Mesenchymal stem cell (in vitro differentiated cells and primary cell): ENCODE data around the gene TSPEAR.

Source experiments
- DNase-seq: peaks from one replicate; pipeline ENCODE4 v3.0.0-alpha.2; 2013
- H2AFZ ChIP-seq: one replicate; pipeline ENCODE4 v1.6.1; 2013; ENCODE audit warnings: low read depth, mild to moderate bottlenecking, control low read depth, inconsistent platforms, low read length, moderate library complexity
- H2AK5ac ChIP-seq: 2 replicates; pipeline ENCODE4 v1.6.1; 2013; ENCODE audit warnings: low read length, moderate library complexity, mild to moderate bottlenecking, inconsistent platforms; ENCODE audit not compliant: severe bottlenecking
- H2BK120ac ChIP-seq: one replicate; pipeline ENCODE4 v1.6.1; 2013; ENCODE audit warnings: low read depth, mild to moderate bottlenecking, inconsistent platforms, low read length, moderate library complexity
- H2BK12ac ChIP-seq, 2 experiments: one replicate each; pipeline ENCODE4 v1.6.1; 2013; ENCODE audit warnings: inconsistent platforms in 2 of 2, low read length in 2 of 2, mild to moderate bottlenecking in 2 of 2, moderate library complexity in 2 of 2, control low read depth in 1 of 2
- H2BK15ac ChIP-seq: one replicate; pipeline ENCODE4 v1.6.1; 2013; ENCODE audit warnings: mild to moderate bottlenecking, low read depth, inconsistent platforms; ENCODE audit not compliant: poor library complexity, severe bottlenecking
- H2BK5ac ChIP-seq: 2 replicates; pipeline ENCODE4 v1.6.1; 2013; ENCODE audit warnings: low read depth, mild to moderate bottlenecking, low read length, control low read depth, inconsistent platforms; ENCODE audit not compliant: poor library complexity, severe bottlenecking
- H3K14ac ChIP-seq, 2 experiments: one replicate each; pipeline ENCODE4 v1.6.1; 2013; ENCODE audit warnings: inconsistent platforms in 2 of 2, low read length in 2 of 2, control low read depth in 1 of 2, mild to moderate bottlenecking in 1 of 2, moderate library complexity in 1 of 2
- H3K18ac ChIP-seq, 2 experiments: one replicate each; pipeline ENCODE4 v1.6.1; 2013; ENCODE audit warnings: inconsistent platforms in 2 of 2, low read length in 2 of 2, control low read depth in 1 of 2, low read depth in 1 of 2, mild to moderate bottlenecking in 1 of 2
- H3K23ac ChIP-seq, 2 experiments: one replicate each; pipeline ENCODE4 v1.6.1; 2013; ENCODE audit warnings: inconsistent platforms in 2 of 2, low read length in 2 of 2, mild to moderate bottlenecking in 2 of 2, moderate library complexity in 2 of 2, control low read depth in 1 of 2
- H3K27ac ChIP-seq: 2 replicates; pipeline ENCODE4 v1.5.1; 2013; ENCODE audit warnings: mild to moderate bottlenecking, moderate library complexity, low read length, control low read depth, inconsistent platforms; ENCODE audit not compliant: poor library complexity, severe bottlenecking
- H3K27me3 ChIP-seq, 2 experiments: 2 replicates each; pipeline versions ENCODE4 v1.6.1 to v1.7.0; 2013; ENCODE audit warnings: low read length in 2 of 2, mild to moderate bottlenecking in 2 of 2, moderate library complexity in 2 of 2, control low read depth in 1 of 2, inconsistent platforms in 1 of 2; ENCODE audit not compliant: control insufficient read depth in 1 of 2, insufficient read depth in 1 of 2
- H3K36me3 ChIP-seq, 2 experiments: 2 replicates each; pipeline versions ENCODE4 v1.6.1 to v1.7.0; 2013; ENCODE audit warnings: low read length in 2 of 2, control low read depth in 1 of 2, inconsistent platforms in 1 of 2, low read depth in 1 of 2, mild to moderate bottlenecking in 1 of 2; ENCODE audit not compliant: insufficient read depth in 2 of 2, control insufficient read depth in 1 of 2
- H3K4ac ChIP-seq, 2 experiments: one replicate each; pipeline ENCODE4 v1.6.1; 2013; ENCODE audit warnings: inconsistent platforms in 2 of 2, low read length in 2 of 2, mild to moderate bottlenecking in 2 of 2, moderate library complexity in 2 of 2, control low read depth in 1 of 2, low read depth in 1 of 2
- H3K4me1 ChIP-seq: 2 replicates; pipeline ENCODE4 v1.6.1; 2013; ENCODE audit warnings: low read depth, low read length, control low read depth; ENCODE audit not compliant: control insufficient read depth, insufficient read depth
- H3K4me2 ChIP-seq: 2 replicates; pipeline ENCODE4 v1.6.1; 2013; ENCODE audit warnings: low read length, mild to moderate bottlenecking, inconsistent platforms; ENCODE audit not compliant: poor library complexity, severe bottlenecking
- H3K4me3 ChIP-seq, 2 experiments: 2 replicates each; pipeline versions ENCODE4 v1.5.1 to v1.7.0; 2013; ENCODE audit warnings: low read length in 2 of 2, mild to moderate bottlenecking in 2 of 2, control low read depth in 1 of 2, low read depth in 1 of 2; ENCODE audit not compliant: insufficient read depth in 1 of 2
- H3K79me1 ChIP-seq: replicated peaks from 2 replicates; pipeline ENCODE4 v1.6.1; 2013; ENCODE audit warnings: mild to moderate bottlenecking, control low read depth, low read length, inconsistent platforms; ENCODE audit not compliant: poor library complexity, severe bottlenecking
- H3K9ac ChIP-seq: 2 replicates; pipeline ENCODE4 v1.7.0; 2013; ENCODE audit warnings: mild to moderate bottlenecking, low read length, moderate library complexity
- H3K9me3 ChIP-seq: 2 replicates; pipeline ENCODE4 v1.7.0; 2013; ENCODE audit warnings: mild to moderate bottlenecking, low read length; ENCODE audit not compliant: control insufficient read depth
- H4K8ac ChIP-seq: one replicate; pipeline ENCODE4 v1.6.1; 2013; ENCODE audit warnings: inconsistent platforms, mild to moderate bottlenecking, low read length, moderate library complexity
- H4K91ac ChIP-seq: one replicate; pipeline ENCODE4 v1.6.1; 2013; ENCODE audit warnings: mild to moderate bottlenecking, low read length, inconsistent platforms
- WGBS: methylation state at CpG from one replicate; pipeline ENCODE4 v1.1.7; 2013; ENCODE audit warnings: mixed read lengths; 5-methylcytosine and 5-hydroxymethylcytosine counted together

The TSPEAR gene

DNA sequence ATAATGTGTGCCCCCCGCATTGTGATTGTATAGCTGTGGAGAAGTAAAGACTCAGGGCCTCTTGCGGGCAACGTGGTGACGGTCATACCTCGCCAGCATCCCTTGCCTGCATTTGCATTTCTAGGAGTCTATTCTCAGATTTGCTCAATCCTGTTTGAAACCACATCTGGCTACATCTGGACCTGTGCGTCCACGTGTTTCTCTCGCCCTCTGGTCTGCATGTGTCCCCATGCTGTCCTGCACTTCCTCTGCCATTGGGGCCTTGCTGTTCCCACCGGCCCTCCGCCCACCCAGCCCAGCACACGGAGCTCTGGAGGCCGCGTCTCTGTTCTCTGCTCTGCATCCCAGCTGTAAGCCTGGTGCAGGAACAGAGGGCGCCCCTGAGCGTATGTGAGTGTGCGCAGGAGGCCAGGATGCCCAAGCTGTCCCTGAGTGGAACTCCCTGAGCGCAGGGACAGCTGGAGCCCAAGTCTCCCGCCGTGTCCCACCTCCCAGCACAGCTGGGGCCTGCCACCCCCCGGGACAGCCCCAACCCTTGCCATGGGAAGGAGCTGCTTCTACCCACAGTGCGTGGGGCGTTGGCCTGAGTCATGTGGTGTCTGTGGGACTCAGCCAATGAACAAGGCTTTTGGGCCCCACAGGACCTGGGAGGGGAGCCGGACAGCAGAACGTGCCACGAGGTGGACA lies 161.7 kb downstream of the TSPEAR start:
- Histone ChIP-seq H3K4me3 (no peak overlapping the region), H2AK5ac (no peak overlapping the region), H3K18ac (no peak overlapping the region), H3K27me3 (peaks cover 19 to 44% of the 10 kb centered on the region in 2 experiments), H3K4me2 (no peak overlapping the region), H2BK15ac (no peak overlapping the region), H3K23ac (no peak overlapping the region), H3K14ac (no peak overlapping the region), H2BK5ac (no peak overlapping the region), H3K4me1 (no peaks in the 10 kb centered on the region), H3K27ac (no peak overlapping the region), H4K8ac (no peak overlapping the region), H3K36me3 (no peaks in the 10 kb centered on the region), H3K9me3 (peaks cover 10% of the 10 kb centered on the region), H4K91ac (no peak overlapping the region), H3K9ac (no peak overlapping the region), H3K79me1 (no peaks in the 10 kb centered on the region), H2BK12ac (no peak overlapping the region), H2AFZ (no peak overlapping the region), H3K4ac (no peak overlapping the region), H2BK120ac (no peak overlapping the region)
- no peak for DNase-seq
- WGBS: 77% methylated on average over 25 of the region's 25 CpGs

DNA sequence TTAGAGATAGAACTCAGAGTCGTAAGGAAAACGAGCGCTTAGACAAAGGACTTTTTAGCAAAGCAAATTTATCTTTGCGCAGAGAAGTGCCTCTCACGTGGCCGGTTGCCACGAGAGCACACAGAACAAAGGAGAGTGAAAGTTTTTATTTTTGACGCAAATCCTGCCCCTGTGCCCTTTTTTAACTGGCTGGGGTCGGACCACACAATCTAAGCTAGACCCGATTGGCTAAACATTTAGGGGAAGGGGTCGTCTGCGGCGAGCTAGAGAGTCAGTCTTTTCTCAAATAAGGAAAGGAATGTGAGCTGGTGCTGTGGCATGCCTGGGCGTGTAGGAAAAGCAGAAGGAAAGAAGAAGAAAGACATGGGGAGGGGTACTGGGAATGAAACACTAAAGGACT lies 162.4 kb downstream of the TSPEAR start:
- no peaks in the 10 kb centered on the region for H3K36me3 ChIP-seq
- H2AFZ ChIP-seq: no peak overlapping the region
- H3K9me3 ChIP-seq: peaks cover 10% of the 10 kb centered on the region
- H4K8ac ChIP-seq: no peak overlapping the region
- 62% methylated on average over 14 of the region's 14 CpGs for WGBS
- no peak overlapping the region for H2BK5ac ChIP-seq
- no peak for DNase-seq
- no peak overlapping the region for H2BK15ac ChIP-seq
- H3K18ac ChIP-seq: no peak overlapping the region
- H3K9ac ChIP-seq: no peak overlapping the region
- H2BK120ac ChIP-seq: no peak overlapping the region
- no peak overlapping the region for H3K23ac ChIP-seq
- H3K4me1 ChIP-seq: no peaks in the 10 kb centered on the region
- H2AK5ac ChIP-seq: no peak overlapping the region
- H3K14ac ChIP-seq: no peak overlapping the region
- H3K27ac ChIP-seq: no peak overlapping the region
- no peak overlapping the region for H3K4ac ChIP-seq
- no peak overlapping the region for H3K4me2 ChIP-seq
- H2BK12ac ChIP-seq: no peak overlapping the region
- H3K4me3 ChIP-seq: no peak overlapping the region
- no peak overlapping the region for H4K91ac ChIP-seq
- peaks cover 19 to 41% of the 10 kb centered on the region in 2 experiments for H3K27me3 ChIP-seq
- no peaks in the 10 kb centered on the region for H3K79me1 ChIP-seq

DNA sequence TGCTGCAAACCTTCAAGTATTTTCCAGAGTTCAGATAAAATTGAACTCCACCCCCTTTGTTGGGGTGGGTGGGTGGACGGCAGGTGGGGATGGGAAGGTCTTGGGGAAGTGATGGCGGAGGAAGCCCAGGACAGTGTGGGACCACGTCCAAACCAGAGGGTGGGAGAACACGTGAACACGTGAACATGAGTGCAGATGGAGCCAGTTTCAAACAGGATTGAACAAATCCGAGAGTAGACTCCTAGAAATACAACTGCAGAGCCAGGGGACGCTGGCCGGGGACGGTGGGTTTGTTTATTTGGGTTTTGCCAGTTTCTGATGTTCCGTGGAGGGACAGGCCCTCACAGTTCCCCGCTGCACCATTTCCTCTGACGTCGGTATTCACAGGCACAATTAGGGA lies 163.0 kb downstream of the TSPEAR start:
- no peak overlapping the region for H2AFZ ChIP-seq
- H3K4me1 ChIP-seq: no peaks in the 10 kb centered on the region
- H3K4ac ChIP-seq: no peak overlapping the region
- no peak overlapping the region for H3K14ac ChIP-seq
- no peak overlapping the region for H3K9ac ChIP-seq
- no peak overlapping the region for H3K18ac ChIP-seq
- no peak overlapping the region for H3K4me2 ChIP-seq
- H4K91ac ChIP-seq: no peak overlapping the region
- no peak overlapping the region for H2BK12ac ChIP-seq
- no peak overlapping the region for H4K8ac ChIP-seq
- H3K27me3 ChIP-seq: peaks cover 19 to 37% of the 10 kb centered on the region in 2 experiments
- H3K4me3 ChIP-seq: no peak overlapping the region
- no peaks in the 10 kb centered on the region for H3K79me1 ChIP-seq
- H3K9me3 ChIP-seq: peaks cover 13% of the 10 kb centered on the region
- no peak overlapping the region for H2BK120ac ChIP-seq
- no peak for DNase-seq
- no peak overlapping the region for H3K27ac ChIP-seq
- no peak overlapping the region for H2AK5ac ChIP-seq
- 87% methylated on average over 13 of the region's 13 CpGs for WGBS
- H3K23ac ChIP-seq: no peak overlapping the region
- H2BK5ac ChIP-seq: no peak overlapping the region
- H2BK15ac ChIP-seq: no peak overlapping the region
- H3K36me3 ChIP-seq: no peaks in the 10 kb centered on the region

DNA sequence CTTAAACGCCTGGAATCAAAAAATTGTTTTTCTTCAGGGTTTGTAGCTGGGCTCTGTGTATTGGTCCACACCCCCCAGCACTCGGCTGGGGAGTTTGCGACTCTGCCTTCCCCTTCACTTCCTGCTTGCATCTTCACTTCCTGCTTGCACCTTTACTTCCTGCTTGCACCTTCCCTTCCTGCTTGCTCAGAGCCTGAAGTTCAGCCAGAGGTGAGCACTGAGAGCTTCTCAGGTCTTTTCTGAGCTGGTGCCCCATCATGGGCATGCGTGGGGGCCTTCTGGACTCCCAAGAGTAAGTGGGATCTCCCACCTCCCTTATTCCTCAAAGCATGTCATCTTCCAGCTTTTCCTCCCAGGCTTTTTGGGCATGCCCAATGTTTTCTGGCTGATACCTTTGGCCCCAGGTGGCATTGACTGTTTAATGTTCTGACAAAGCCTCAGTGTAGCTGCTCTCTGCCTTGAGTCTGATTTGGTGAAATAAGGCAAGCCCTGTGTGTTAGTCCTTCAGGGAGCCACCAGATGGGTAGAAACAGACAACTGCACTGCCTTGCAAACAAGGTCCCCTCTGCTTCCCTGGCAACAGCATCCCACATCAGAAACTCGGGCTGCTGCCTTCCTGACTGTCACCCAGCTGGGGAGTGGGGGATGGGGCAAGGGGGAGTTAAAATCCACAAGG lies 163.6 kb downstream of the TSPEAR start:
- WGBS: 58% methylated on average over 4 of the region's 5 CpGs
- H3K9ac ChIP-seq: no peak overlapping the region
- no peak overlapping the region for H3K14ac ChIP-seq
- no peak overlapping the region for H2BK120ac ChIP-seq
- no peak overlapping the region for H4K8ac ChIP-seq
- H3K9me3 ChIP-seq: peaks cover 18% of the 10 kb centered on the region
- DNase-seq: no peak
- no peak overlapping the region for H2BK15ac ChIP-seq
- H4K91ac ChIP-seq: no peak overlapping the region
- no peak overlapping the region for H3K4me2 ChIP-seq
- H2AK5ac ChIP-seq: no peak overlapping the region
- no peak overlapping the region for H2BK5ac ChIP-seq
- H3K4me3 ChIP-seq: no peak overlapping the region
- H3K27ac ChIP-seq: no peak overlapping the region
- no peaks in the 10 kb centered on the region for H3K4me1 ChIP-seq
- no peaks in the 10 kb centered on the region for H3K79me1 ChIP-seq
- H3K23ac ChIP-seq: no peak overlapping the region
- no peak overlapping the region for H3K18ac ChIP-seq
- no peak overlapping the region for H3K4ac ChIP-seq
- H3K27me3 ChIP-seq: peaks cover 17 to 32% of the 10 kb centered on the region in 2 experiments
- no peak overlapping the region for H2BK12ac ChIP-seq
- no peak overlapping the region for H2AFZ ChIP-seq
- no peaks in the 10 kb centered on the region for H3K36me3 ChIP-seq
